H1 (cell line): ENCODE measurements around the gene ARHGAP5. TPM values are rescaled to one million over a fixed set of nuclear protein-coding genes. Genes with fewer than 3 reads are reported as not detected.

Experiments used
- CTCF ChIA-PET: fragments of 300-600 bp; sonication (Branson Sonifier 250); formaldehyde crosslinking; loops from one replicate; lab custom pipeline; 2021; ENCODE audit not compliant: partially characterized antibody; lab: Charles Lee
- POLR2A ChIA-PET: fragments of 300-600 bp; sonication (Branson Sonifier 250); formaldehyde crosslinking; loops from one replicate; lab custom pipeline; 2021; ENCODE audit warnings: inconsistent platforms; ENCODE audit not compliant: partially characterized antibody; lab: Charles Lee
- DNase-seq, 2 experiments: peaks; one replicate each; pipeline versions ENCODE4 v3.0.0 to v3.0.0-alpha.2; 2010 to 2022; ENCODE audit warnings: low spot score in 2 of 2, low read depth in 1 of 2, mixed read lengths in 1 of 2
- FAIRE-seq: peaks from 2 replicates; lab custom pipeline; 2011; peaks lifted over from hg19 to GRCh38; lab: Jason Lieb, UNC
- H2AFZ ChIP-seq: 2 replicates; pipeline ENCODE4 v1.8.1; 2012; ENCODE audit warnings: low read length, inconsistent platforms
- H2AK5ac ChIP-seq: 2 replicates; pipeline ENCODE4 v1.6.1; 2013; ENCODE audit warnings: low read depth, low read length
- H2BK120ac ChIP-seq: replicated peaks from 2 replicates; pipeline ENCODE3; 2013; ENCODE audit warnings: low read depth, low read length, inconsistent platforms
- H2BK12ac ChIP-seq: 2 replicates; pipeline ENCODE4 v1.6.1; 2013; ENCODE audit warnings: low read depth, low read length
- H2BK15ac ChIP-seq: 2 replicates; pipeline ENCODE4 v1.6.1; 2013; ENCODE audit warnings: low read length
- H2BK20ac ChIP-seq: 2 replicates; pipeline ENCODE4 v1.6.1; 2013; ENCODE audit warnings: low read length
- H2BK5ac ChIP-seq: 2 replicates; pipeline ENCODE4 v1.6.1; 2013; ENCODE audit warnings: low read depth, low read length
- H3K14ac ChIP-seq: 2 replicates; pipeline ENCODE4 v1.6.1; 2013; ENCODE audit warnings: inconsistent platforms; ENCODE audit not compliant: insufficient read length
- H3K18ac ChIP-seq: 2 replicates; pipeline ENCODE4 v1.6.1; 2013; ENCODE audit warnings: low read length; ENCODE audit errors: extremely low read depth
- H3K23ac ChIP-seq: 2 replicates; pipeline ENCODE4 v1.6.1; 2013; ENCODE audit warnings: inconsistent platforms; ENCODE audit not compliant: insufficient read length
- H3K23me2 ChIP-seq: 2 replicates; pipeline ENCODE4 v1.6.1; 2013; ENCODE audit warnings: low read depth, low read length
- H3K27ac ChIP-seq: 2 replicates; pipeline ENCODE4 v1.6.1; 2011; ENCODE audit warnings: low read depth, low read length, inconsistent platforms
- H3K27me3 ChIP-seq, 4 experiments: replicated peaks in 1 of 4; 1 replicate in 1 of 4; 2 replicates in 3 of 4; pipeline versions ENCODE4 v1.6.1 to v1.8.1; 2011 to 2013; ENCODE audit warnings: low read length in 3 of 4, mild to moderate bottlenecking in 3 of 4, inconsistent platforms in 2 of 4, mixed read lengths in 2 of 4, moderate library complexity in 1 of 4; ENCODE audit not compliant: control insufficient read depth in 3 of 4, insufficient read depth in 3 of 4; ENCODE audit errors: extremely low read depth in 1 of 4
- H3K36me3 ChIP-seq, 4 experiments: 2 replicates each; pipeline versions ENCODE4 v1.6.1 to v1.8.1; 2011 to 2013; ENCODE audit warnings: mild to moderate bottlenecking in 4 of 4, low read length in 3 of 4, moderate library complexity in 2 of 4, control low read depth in 1 of 4, inconsistent platforms in 1 of 4; ENCODE audit not compliant: insufficient read depth in 4 of 4, control insufficient read depth in 2 of 4
- H3K4ac ChIP-seq: replicated peaks from 2 replicates; pipeline ENCODE3; 2013; ENCODE audit warnings: low read length, low read depth, mixed read lengths, inconsistent platforms; ENCODE audit not compliant: insufficient read length
- H3K4me1 ChIP-seq, 4 experiments: replicated peaks in 1 of 4; 1 replicate in 1 of 4; 2 replicates in 3 of 4; pipeline versions ENCODE4 v1.6.1 to v1.8.1; 2011 to 2013; ENCODE audit warnings: low read length in 3 of 4, inconsistent platforms in 2 of 4, mixed read lengths in 1 of 4; ENCODE audit not compliant: insufficient read depth in 4 of 4, control insufficient read depth in 3 of 4
- H3K4me2 ChIP-seq, 2 experiments: 2 replicates each; pipeline versions ENCODE4 v1.6.1 to v1.8.1; 2011 to 2013; ENCODE audit warnings: low read depth in 2 of 2, low read length in 2 of 2, control low read depth in 1 of 2, inconsistent platforms in 1 of 2, mild to moderate bottlenecking in 1 of 2; ENCODE audit not compliant: insufficient read depth in 1 of 2
- H3K4me3 ChIP-seq, 4 experiments: fragments of 200-600, 300-600 bp in 1 of 4; sonication (generic), shearing (Covaris generic), sonication (Bioruptor Twin) in 1 of 4; 2 replicates each; pipeline versions ENCODE4 v1.5.1 to v1.8.1; 2011 to 2016; ENCODE audit warnings: low read length in 4 of 4, low read depth in 3 of 4, control low read depth in 2 of 4, inconsistent platforms in 2 of 4, mild to moderate bottlenecking in 2 of 4, mixed read lengths in 1 of 4, moderate library complexity in 1 of 4; ENCODE audit not compliant: insufficient read depth in 2 of 4; ENCODE audit errors: extremely low read depth in 1 of 4
- H3K56ac ChIP-seq: replicated peaks from 2 replicates; pipeline ENCODE3; 2013; ENCODE audit warnings: low read depth, mild to moderate bottlenecking, mixed read lengths, low read length, inconsistent platforms; ENCODE audit not compliant: insufficient read length
- H3K79me1 ChIP-seq: 2 replicates; pipeline ENCODE4 v1.6.1; 2013; ENCODE audit warnings: low read depth, low read length, control low read depth
- H3K79me2 ChIP-seq, 2 experiments: 2 replicates each; pipeline versions ENCODE4 v1.6.1 to v1.8.1; 2012 to 2013; ENCODE audit warnings: low read length in 2 of 2, mild to moderate bottlenecking in 2 of 2, inconsistent platforms in 1 of 2; ENCODE audit not compliant: insufficient read depth in 2 of 2, control insufficient read depth in 1 of 2
- H3K9ac ChIP-seq, 4 experiments: replicated peaks in 1 of 4; 1 replicate in 1 of 4; 2 replicates in 3 of 4; pipeline versions ENCODE4 v1.6.1 to v1.8.1; 2011 to 2013; ENCODE audit warnings: low read depth in 3 of 4, low read length in 3 of 4, control low read depth in 2 of 4, mild to moderate bottlenecking in 2 of 4, moderate library complexity in 2 of 4, inconsistent platforms in 1 of 4; ENCODE audit errors: extremely low read depth in 1 of 4
- H3K9me3 ChIP-seq, 2 experiments: 2 replicates each; pipeline versions ENCODE4 v1.6.1 to v1.8.1; 2012 to 2013; ENCODE audit warnings: mild to moderate bottlenecking in 2 of 2, moderate library complexity in 2 of 2, control low read depth in 1 of 2, inconsistent platforms in 1 of 2, low read depth in 1 of 2, low read length in 1 of 2, mixed read lengths in 1 of 2; ENCODE audit not compliant: insufficient read depth in 2 of 2
- H4K20me1 ChIP-seq, 2 experiments: replicated peaks in 1 of 2; 2 replicates each; pipeline versions ENCODE3 to v1.8.1; 2011 to 2013; ENCODE audit warnings: inconsistent platforms in 2 of 2, low read length in 2 of 2, mild to moderate bottlenecking in 1 of 2; ENCODE audit not compliant: insufficient read depth in 2 of 2, control insufficient read depth in 1 of 2
- H4K5ac ChIP-seq: 2 replicates; pipeline ENCODE4 v1.6.1; 2013; ENCODE audit warnings: low read length, low read depth, mixed read lengths, inconsistent platforms; ENCODE audit not compliant: insufficient read length
- H4K8ac ChIP-seq: 2 replicates; pipeline ENCODE4 v1.8.0; 2013; ENCODE audit warnings: mild to moderate bottlenecking, moderate library complexity, low read length, inconsistent platforms; ENCODE audit not compliant: insufficient read depth; ENCODE audit errors: extremely low read depth
- H4K91ac ChIP-seq: replicated peaks from 2 replicates; pipeline ENCODE3; 2013; ENCODE audit warnings: low read length, mixed read lengths, inconsistent platforms; ENCODE audit not compliant: insufficient read length
- ASH2L ChIP-seq: fragments of 200-600, 300-600 bp; sonication (generic); IDR thresholded peaks from one replicate; pipeline ENCODE4 v1.7.1; 2017; ENCODE audit warnings: low read length
- MAX ChIP-seq: IDR thresholded peaks from 2 replicates; pipeline ENCODE4 v1.6.1; 2012; ENCODE audit warnings: inconsistent platforms
- PHF8 ChIP-seq: fragments of 200-600 bp; sonication (generic); conservative IDR thresholded peaks from 2 replicates; pipeline ENCODE4 v1.7.1; 2012; ENCODE audit warnings: low read depth, mild to moderate bottlenecking, inconsistent platforms, low read length, moderate library complexity
- POLR2AphosphoS5 ChIP-seq: IDR thresholded peaks from 2 replicates; pipeline ENCODE4 v1.6.1; 2011; ENCODE audit warnings: low read depth, low read length
- SP1 ChIP-seq: IDR thresholded peaks from 2 replicates; pipeline ENCODE4 v1.6.1; 2011; ENCODE audit warnings: low read depth, low read length
- WGBS, 2 experiments: shearing (Covaris generic) in 1 of 2; methylation state at CpG; one replicate each; pipeline versions ENCODE4 v1.1.6 to v1.1.7; 2013 to 2015; ENCODE audit warnings: low lambda C conversion rate in 2 of 2, mixed read lengths in 2 of 2, inconsistent platforms in 1 of 2, low coverage in 1 of 2, missing lambda C conversion rate in 1 of 2; ENCODE audit not compliant: insufficient replicate concordance in 2 of 2, insufficient coverage in 1 of 2, insufficient read length in 1 of 2; ENCODE audit errors: extremely low coverage in 1 of 2, missing lambda C conversion rate in 1 of 2; 5-methylcytosine and 5-hydroxymethylcytosine counted together
- polyA plus RNA-seq, 7 experiments: library from polyadenylated mRNA; depleted of rRNA in 3 of 7; stranded (reverse) in 5 of 7; unstranded in 2 of 7; fragments of >200 nt in 5 of 7; fragments of 200-250 nt in 2 of 7; gene quantifications; 1 replicate in 5 of 7; 2 replicates in 1 of 7; 4 replicates in 1 of 7; pipeline versions ENCODE4 v1.2.1 to v1.2.3, GENCODE V29; 2011 to 2013; ENCODE audit warnings: missing spikeins in 2 of 7, mixed read lengths in 2 of 7
- total RNA-seq: library from RNA; stranded (reverse); fragmentation: NEBNext Ultra II Directional; extraction: Animal tissue kit (Norgen Biotek cat#: 25700); gene quantifications from 2 replicates; pipeline ENCODE4 v1.2.1, GENCODE V29; 2021

The ARHGAP5 gene
- total and polyA plus RNA-seq, 2 of the 8 experiments (the other 6 are each of a cell fraction or from before 2014, with no cell fraction given) = 7.8 to 77.3 TPM

- 89% methylated on average over 2 of the region's 2 CpGs; no CpG with 5 or more reads in 1 of the 2 experiments for WGBS, 2 experiments
- TF ChIP-seq POLR2AphosphoS5 (no peak), ASH2L (no peak), MAX (no peak), SP1 (no peak), PHF8 (no peak)
- TF ChIP-seq, all 59 proteins: peak for 0
- POLR2A ChIA-PET = no interaction called here
- Histone ChIP-seq H4K5ac (no peak overlapping the region), H3K4me3 (no peak overlapping the region), H3K9ac (no peak overlapping the region), H3K4ac (no peak overlapping the region), H3K14ac (no peak overlapping the region), H3K9me3 (no peaks in the 10 kb centered on the region), H2BK12ac (no peak overlapping the region), H2AK5ac (no peak overlapping the region), H3K79me1 (no peaks in the 10 kb centered on the region), H3K56ac (no peak overlapping the region), H4K20me1 (no peaks in the 10 kb centered on the region), H4K91ac (no peak overlapping the region), H3K27ac (no peak overlapping the region), H4K8ac (no peak overlapping the region), H2BK120ac (no peak overlapping the region), H3K4me1 (no peaks in the 10 kb centered on the region), H2BK20ac (no peak overlapping the region), H3K36me3 (no peaks in the 10 kb centered on the region), H3K27me3 (no peaks in the 10 kb centered on the region), H3K79me2 (no peaks in the 10 kb centered on the region), H2BK5ac (no peak overlapping the region), H2BK15ac (no peak overlapping the region), H2AFZ (no peak overlapping the region), H3K18ac (no peak overlapping the region), H3K23ac (no peak overlapping the region), H3K4me2 (no peak overlapping the region), H3K23me2 (no peaks in the 10 kb centered on the region)
- CTCF ChIA-PET = no interaction called here
- DNase-seq (no peak), FAIRE-seq (no peak)
These were observed 29.3 kb upstream of the ARHGAP5 start for GRCh38 chr14:32047791-32048190.
